NB4 (cell line): Measurements from ENCODE around the gene BRD4.

Source experiments
- CTCF ChIP-seq: IDR thresholded peaks from one replicate; pipeline ENCODE4 v1.5.1; 2012; ENCODE audit warnings: low read depth, low read length
- MAX ChIP-seq: IDR thresholded peaks from 2 replicates; pipeline ENCODE4 v1.6.1; 2011; ENCODE audit warnings: low read depth, low read length
- MYC ChIP-seq: IDR thresholded peaks from 2 replicates; pipeline ENCODE4 v1.6.1; 2011; ENCODE audit warnings: low read depth, low read length
- POLR2A ChIP-seq: IDR thresholded peaks from 2 replicates; pipeline ENCODE4 v1.6.1; 2011; ENCODE audit warnings: mild to moderate bottlenecking; ENCODE audit not compliant: insufficient read length; ENCODE audit errors: extremely low read depth

DNA sequence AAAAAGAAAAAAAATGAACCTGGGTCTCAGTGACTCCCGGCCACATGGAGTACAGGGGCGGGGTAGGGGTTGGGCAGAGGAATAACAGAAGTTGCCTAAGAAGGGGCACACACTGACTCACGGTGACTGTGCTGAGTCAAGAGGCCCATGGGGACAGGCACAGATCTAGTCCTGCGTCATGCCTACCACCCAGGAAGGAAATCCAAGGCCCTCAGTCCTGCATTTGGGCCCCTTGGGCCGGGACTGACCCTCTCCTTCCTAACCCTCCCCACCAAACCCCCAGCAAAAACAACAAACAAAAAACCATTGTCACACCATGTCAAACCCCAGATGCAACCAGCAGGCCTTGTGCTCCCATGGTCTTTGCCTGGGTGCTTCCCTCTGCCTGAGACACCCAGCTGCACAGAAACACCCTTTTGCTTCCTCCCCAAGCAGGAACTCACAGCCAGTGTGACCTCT lies 122.0 kb downstream of the BRD4 start:
- no peak for TF ChIP-seq CTCF
- TF ChIP-seq POLR2A, result no peak
- peak; percentile 89 for TF ChIP-seq MYC
- TF ChIP-seq MAX, result peak; percentile 91
